HepG2 (cell line): ENCODE results near the gene RPL18. TPM values are rescaled to one million over a fixed set of nuclear protein-coding genes. Genes with fewer than 3 reads are reported as not detected.

Experiments
- ATAD3A ChIP-seq: sonication (generic); formaldehyde crosslinking; IDR thresholded peaks from 2 replicates; pipeline ENCODE4 v1.4.0; 2020; ENCODE audit warnings: missing genetic modification reagents
- CCAR2 ChIP-seq: fragments of 200-400 bp; formaldehyde crosslinking; optimal IDR thresholded peaks from 2 replicates; pipeline ENCODE3; 2018; ENCODE audit warnings: low read depth, mild to moderate bottlenecking, low read length, moderate library complexity
- CHCHD3 ChIP-seq: sonication (generic); formaldehyde crosslinking; IDR thresholded peaks from 2 replicates; pipeline ENCODE4 v1.8.0; 2022; ENCODE audit warnings: mild to moderate bottlenecking, missing genetic modification reagents, moderate library complexity
- ELF4 ChIP-seq: sonication (generic); formaldehyde crosslinking; IDR thresholded peaks from 2 replicates; pipeline ENCODE4 v1.5.0; 2020; ENCODE audit warnings: missing genetic modification reagents, mild to moderate bottlenecking, moderate library complexity, borderline replicate concordance
- KIAA2018 ChIP-seq: sonication (generic); formaldehyde crosslinking; IDR thresholded peaks from 2 replicates; pipeline ENCODE4 v1.5.0; 2020; ENCODE audit warnings: mild to moderate bottlenecking, missing genetic modification reagents, borderline replicate concordance
- NFKBIZ ChIP-seq: IDR thresholded peaks from 2 replicates; pipeline ENCODE4 v1.6.1; 2018; ENCODE audit warnings: missing genetic modification reagents, missing compliant biosample characterization
- POLR2A ChIP-seq, 2 experiments: IDR thresholded peaks; 2 replicates each; pipeline ENCODE4 v1.6.1; 2011; ENCODE audit warnings: low read depth in 2 of 2, low read length in 2 of 2, mild to moderate bottlenecking in 1 of 2, moderate library complexity in 1 of 2; ENCODE audit not compliant: insufficient read depth in 1 of 2
- POLR2AphosphoS5 ChIP-seq: IDR thresholded peaks from 2 replicates; pipeline ENCODE4 v1.6.1; 2012; ENCODE audit warnings: low read depth, low read length
- RFX3 ChIP-seq: IDR thresholded peaks from 2 replicates; pipeline ENCODE4 v1.6.1; 2016; ENCODE audit warnings: missing biosample characterization, missing genetic modification reagents
- TCF7L2 ChIP-seq: IDR thresholded peaks from 2 replicates; pipeline ENCODE4 v1.6.1; 2011; ENCODE audit warnings: mild to moderate bottlenecking, low read depth, low read length, moderate library complexity
- U2AF1 ChIP-seq: fragments of 200-400 bp; formaldehyde crosslinking; optimal IDR thresholded peaks from 2 replicates; pipeline ENCODE3; 2017; ENCODE audit warnings: mild to moderate bottlenecking, low read depth, low read length
- ZFP1 ChIP-seq: IDR thresholded peaks from 2 replicates; pipeline ENCODE4 v1.6.1; 2016
- ZNF333 ChIP-seq: sonication (generic); formaldehyde crosslinking; IDR thresholded peaks from 2 replicates; pipeline ENCODE4 v1.4.0; 2020; ENCODE audit warnings: mild to moderate bottlenecking, missing genetic modification reagents, borderline replicate concordance
- polyA plus RNA-seq, 8 experiments: library from polyadenylated mRNA; depleted of rRNA in 3 of 8; stranded (reverse) in 7 of 8; unstranded in 1 of 8; fragments of >200 nt; fragmentation: Illumina TruSeq in 4 of 8; extraction: Trizol in 4 of 8; gene quantifications; 2 replicates each; pipeline versions ENCODE4 v1.2.1 to v1.2.3, GENCODE V29; 2011 to 2016; ENCODE audit warnings: low read depth in 4 of 8, missing spikeins in 1 of 8, mixed read lengths in 1 of 8; ENCODE audit not compliant: insufficient read depth in 1 of 8
- total RNA-seq, 5 experiments: library from RNA; depleted of rRNA; stranded (reverse); fragments of >200 nt; fragmentation: Illumina TruSeq; extraction: Trizol; gene quantifications; 2 replicates each; pipeline ENCODE4 v1.2.3, GENCODE V29; 2016; ENCODE audit warnings: low read depth in 1 of 5
- TF ChIP-seq, protein P1 (sequence below): sonication (generic); formaldehyde crosslinking; IDR thresholded peaks from 2 replicates; pipeline ENCODE4 v1.5.0; 2020; ENCODE audit warnings: mild to moderate bottlenecking, missing genetic modification reagents
- TF ChIP-seq, protein P2 (sequence below): sonication (generic); formaldehyde crosslinking; IDR thresholded peaks from 2 replicates; pipeline ENCODE4 v1.4.0; 2020; ENCODE audit warnings: missing genetic modification reagents, low read depth, mild to moderate bottlenecking, borderline replicate concordance
- TF ChIP-seq, protein P3 (sequence below): sonication (generic); formaldehyde crosslinking; IDR thresholded peaks from 2 replicates; pipeline ENCODE4 v1.5.0; 2020; ENCODE audit warnings: mild to moderate bottlenecking, missing genetic modification reagents

RPL18 gene
- total and polyA plus RNA-seq, 2 of the 13 experiments (the other 11 are each of a cell fraction or from before 2014, with no cell fraction given), result 1,485 to 1,639 TPM

GRCh38 chr19:48635263-48635965 is 16.4 kb upstream of the RPL18 start (continued):
- TF ChIP-seq CCAR2 (no peak), TCF7L2 (no peak), POLR2A (IDR thresholded peaks at IDR 0.05; ENCODE audit: insufficient read depth in 1 of 2, low read depth in 2 of 2, low read length in 2 of 2) (peak; percentile 59 to 85), ATAD3A (CRISPR knock-in tag) (no peak), ELF4 (CRISPR knock-in tag) (no peak), KIAA2018 (no peak), RFX3 (CRISPR knock-in tag) (no peak), ZNF333 (CRISPR knock-in tag) (0 out of 2 replicates have a peak, but pooled peaks have one; percentile 14), U2AF1 (no peak), ZFP1 (CRISPR knock-in tag) (no peak), CHCHD3 (no peak), NFKBIZ (peak; percentile 41; the same call in 1 of the 2 replicates), POLR2AphosphoS5 (peak; percentile 91)
- TF ChIP-seq, protein P1, sequence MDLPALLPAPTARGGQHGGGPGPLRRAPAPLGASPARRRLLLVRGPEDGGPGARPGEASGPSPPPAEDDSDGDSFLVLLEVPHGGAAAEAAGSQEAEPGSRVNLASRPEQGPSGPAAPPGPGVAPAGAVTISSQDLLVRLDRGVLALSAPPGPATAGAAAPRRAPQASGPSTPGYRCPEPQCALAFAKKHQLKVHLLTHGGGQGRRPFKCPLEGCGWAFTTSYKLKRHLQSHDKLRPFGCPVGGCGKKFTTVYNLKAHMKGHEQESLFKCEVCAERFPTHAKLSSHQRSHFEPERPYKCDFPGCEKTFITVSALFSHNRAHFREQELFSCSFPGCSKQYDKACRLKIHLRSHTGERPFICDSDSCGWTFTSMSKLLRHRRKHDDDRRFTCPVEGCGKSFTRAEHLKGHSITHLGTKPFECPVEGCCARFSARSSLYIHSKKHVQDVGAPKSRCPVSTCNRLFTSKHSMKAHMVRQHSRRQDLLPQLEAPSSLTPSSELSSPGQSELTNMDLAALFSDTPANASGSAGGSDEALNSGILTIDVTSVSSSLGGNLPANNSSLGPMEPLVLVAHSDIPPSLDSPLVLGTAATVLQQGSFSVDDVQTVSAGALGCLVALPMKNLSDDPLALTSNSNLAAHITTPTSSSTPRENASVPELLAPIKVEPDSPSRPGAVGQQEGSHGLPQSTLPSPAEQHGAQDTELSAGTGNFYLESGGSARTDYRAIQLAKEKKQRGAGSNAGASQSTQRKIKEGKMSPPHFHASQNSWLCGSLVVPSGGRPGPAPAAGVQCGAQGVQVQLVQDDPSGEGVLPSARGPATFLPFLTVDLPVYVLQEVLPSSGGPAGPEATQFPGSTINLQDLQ (CRISPR knock-in tag), result no peak
- TF ChIP-seq, protein P2, sequence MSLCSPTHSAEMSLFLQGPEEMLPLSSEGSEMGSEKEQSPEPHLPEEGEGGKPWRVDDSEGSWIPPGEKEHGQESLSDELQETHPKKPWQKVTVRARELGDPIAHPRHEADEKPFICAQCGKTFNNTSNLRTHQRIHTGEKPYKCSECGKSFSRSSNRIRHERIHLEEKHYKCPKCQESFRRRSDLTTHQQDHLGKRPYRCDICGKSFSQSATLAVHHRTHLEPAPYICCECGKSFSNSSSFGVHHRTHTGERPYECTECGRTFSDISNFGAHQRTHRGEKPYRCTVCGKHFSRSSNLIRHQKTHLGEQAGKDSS (CRISPR knock-in tag), result no peak
- TF ChIP-seq, protein P3, sequence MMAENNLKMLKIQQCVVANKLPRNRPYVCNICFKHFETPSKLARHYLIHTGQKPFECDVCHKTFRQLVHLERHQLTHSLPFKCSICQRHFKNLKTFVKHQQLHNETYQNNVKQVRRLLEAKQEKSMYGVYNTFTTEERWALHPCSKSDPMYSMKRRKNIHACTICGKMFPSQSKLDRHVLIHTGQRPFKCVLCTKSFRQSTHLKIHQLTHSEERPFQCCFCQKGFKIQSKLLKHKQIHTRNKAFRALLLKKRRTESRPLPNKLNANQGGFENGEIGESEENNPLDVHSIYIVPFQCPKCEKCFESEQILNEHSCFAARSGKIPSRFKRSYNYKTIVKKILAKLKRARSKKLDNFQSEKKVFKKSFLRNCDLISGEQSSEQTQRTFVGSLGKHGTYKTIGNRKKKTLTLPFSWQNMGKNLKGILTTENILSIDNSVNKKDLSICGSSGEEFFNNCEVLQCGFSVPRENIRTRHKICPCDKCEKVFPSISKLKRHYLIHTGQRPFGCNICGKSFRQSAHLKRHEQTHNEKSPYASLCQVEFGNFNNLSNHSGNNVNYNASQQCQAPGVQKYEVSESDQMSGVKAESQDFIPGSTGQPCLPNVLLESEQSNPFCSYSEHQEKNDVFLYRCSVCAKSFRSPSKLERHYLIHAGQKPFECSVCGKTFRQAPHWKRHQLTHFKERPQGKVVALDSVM (CRISPR knock-in tag), result no peak; the same call in 1 of the 2 replicates
